ENCODE results near the gene CHD2. TPM values are rescaled to one million over a fixed set of nuclear protein-coding genes. Genes with fewer than 3 reads are reported as not detected.

CHD2 gene
- total RNA-seq, 1 experiment from 2014 or later = 82.6 TPM

DNA sequence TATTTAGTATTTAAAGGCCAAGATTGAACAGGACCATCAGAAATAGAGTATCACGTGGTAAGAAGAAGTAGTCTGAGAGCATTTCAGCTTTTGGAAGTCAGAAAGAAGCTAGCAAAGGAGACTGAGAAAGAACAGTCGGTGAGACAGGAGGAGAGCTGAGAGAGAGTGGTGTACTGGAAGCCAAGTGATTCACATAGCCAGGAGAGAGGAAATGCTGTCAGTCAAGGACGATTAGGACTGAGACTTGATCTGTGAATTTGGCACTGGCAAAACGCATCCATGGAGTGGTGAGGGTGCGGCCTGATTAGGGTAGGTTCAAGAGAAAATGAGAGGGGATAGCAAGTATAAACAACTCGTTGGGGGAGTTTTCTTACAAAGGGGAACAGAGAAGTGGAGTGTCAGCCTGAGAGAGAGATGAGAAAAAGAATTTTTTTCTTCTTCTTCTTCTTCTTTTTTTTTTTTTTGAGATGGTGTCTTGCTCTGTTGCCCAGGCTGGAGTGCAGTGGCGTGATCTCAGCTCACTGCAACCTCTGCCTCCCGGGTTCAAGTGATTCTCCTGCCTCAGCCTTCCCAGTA lies 44.9 kb downstream of the CHD2 start:
- no peak overlapping the region for H3K27ac ChIP-seq
- no peaks in the 10 kb centered on the region for H3K27me3 ChIP-seq
- no peaks in the 10 kb centered on the region for H3K4me1 ChIP-seq
- H3K9me3 ChIP-seq (replicated peaks) = peaks cover 29% of the 10 kb centered on the region
- DNase-seq = no peak
- H3K36me3 ChIP-seq = peaks cover 95% of the 10 kb centered on the region
- no peak overlapping the region for H3K4me3 ChIP-seq

DNA sequence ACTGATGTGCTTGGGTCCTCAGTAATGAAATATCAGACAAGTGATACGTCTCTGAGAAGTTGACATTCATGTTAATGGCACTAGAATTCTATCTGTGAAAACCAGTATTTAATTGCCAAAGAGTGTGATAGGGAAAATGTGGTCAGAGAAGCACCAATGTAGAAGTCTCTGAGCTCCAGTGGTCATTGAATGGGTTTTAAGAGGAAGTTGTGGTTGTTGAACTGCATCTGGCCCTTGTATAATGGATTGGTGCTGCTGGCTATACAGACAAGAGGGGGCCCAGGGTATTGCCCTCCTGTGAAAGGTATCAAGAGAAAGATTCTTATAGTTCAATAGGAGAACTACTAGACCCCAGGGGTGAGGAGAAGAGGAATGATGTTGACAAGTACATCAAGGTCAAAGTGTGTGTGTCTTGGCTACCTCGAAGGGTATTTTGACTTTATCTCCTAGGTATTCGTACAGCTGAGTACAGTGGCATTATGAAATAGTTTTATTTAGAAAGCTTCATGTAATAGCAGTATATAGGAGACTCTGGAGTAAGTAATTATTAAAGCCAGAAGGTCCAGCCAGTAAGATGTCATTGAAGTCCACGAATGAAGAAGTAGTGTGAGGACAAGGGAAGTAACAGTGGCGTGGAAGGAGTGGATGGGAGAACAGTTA lies 47.1 kb downstream of the CHD2 start:
- H3K27ac ChIP-seq = no peak overlapping the region
- H3K36me3 ChIP-seq = peaks cover 98% of the 10 kb centered on the region
- DNase-seq = no peak
- no peaks in the 10 kb centered on the region for H3K27me3 ChIP-seq
- peaks cover 33% of the 10 kb centered on the region for H3K9me3 ChIP-seq (replicated peaks)
- no peak overlapping the region for H3K4me3 ChIP-seq
- H3K4me1 ChIP-seq = peaks cover 5% of the 10 kb centered on the region

DNA sequence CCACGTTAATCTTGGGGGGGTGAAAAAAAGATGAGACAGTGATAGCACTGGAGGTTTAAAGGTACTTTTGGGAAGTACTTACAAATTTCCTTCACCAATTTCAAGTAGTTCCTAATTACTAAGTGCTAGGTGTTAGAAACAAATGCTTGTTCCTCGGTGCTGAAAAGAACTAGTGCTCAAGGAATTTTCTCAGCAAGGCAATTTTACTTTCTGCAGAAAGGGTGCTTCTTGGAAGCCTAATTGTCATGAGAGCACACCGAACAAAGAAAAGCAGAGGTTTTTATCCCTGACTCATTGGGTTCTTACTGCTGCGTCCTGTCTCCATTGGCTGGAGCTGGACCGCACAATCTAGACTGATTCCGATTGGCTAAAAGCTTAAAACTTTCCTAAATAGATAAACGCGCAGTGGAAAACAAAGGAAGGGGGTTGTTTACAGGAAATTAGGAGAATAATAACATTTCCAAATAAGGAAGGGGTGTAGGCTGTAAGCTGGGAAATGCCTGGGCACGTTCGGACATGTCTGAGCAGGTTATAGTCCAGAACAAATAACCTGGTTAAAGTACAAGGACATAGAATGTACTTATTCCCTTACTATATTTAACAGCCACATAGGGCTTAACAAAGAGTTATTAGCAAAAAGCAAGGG lies 49.6 kb downstream of the CHD2 start:
- no peak overlapping the region for H3K4me3 ChIP-seq
- H3K9me3 ChIP-seq (replicated peaks) = peaks cover 33% of the 10 kb centered on the region
- H3K4me1 ChIP-seq = peaks cover 5% of the 10 kb centered on the region
- H3K27me3 ChIP-seq = no peaks in the 10 kb centered on the region
- DNase-seq = no peak
- H3K27ac ChIP-seq = no peak overlapping the region
- H3K36me3 ChIP-seq = peaks cover 96% of the 10 kb centered on the region

DNA sequence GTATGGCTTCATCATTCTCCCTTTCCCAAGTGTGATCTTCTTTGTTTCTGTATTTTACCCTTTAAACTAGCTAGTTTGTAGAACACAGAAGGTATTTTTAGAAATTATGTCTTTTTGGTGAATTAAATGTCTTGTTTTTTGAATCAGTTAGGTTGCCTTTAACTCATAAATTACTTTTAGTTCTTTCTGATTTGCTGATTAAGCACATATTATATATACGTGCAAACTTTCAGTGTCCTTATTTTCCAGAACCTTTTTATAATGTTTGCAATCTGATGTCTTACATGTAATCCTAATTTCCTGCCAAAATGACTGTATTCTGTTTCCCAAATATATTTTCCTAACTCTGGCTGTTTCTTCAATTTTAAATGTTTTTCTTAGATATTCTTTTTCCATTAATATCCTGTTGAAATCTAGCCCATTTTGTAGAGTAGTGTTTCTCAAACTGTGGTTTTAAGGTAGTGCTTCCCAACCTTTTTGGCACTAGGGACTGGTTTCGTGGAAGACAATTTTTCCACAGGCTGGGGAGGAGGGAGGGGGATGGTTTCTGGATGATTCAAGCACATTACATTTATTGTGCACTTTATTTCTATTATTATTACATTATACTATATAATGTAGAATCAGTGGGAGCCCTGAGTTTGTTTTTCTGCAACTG lies 51.8 kb downstream of the CHD2 start:
- Histone ChIP-seq H3K4me1 (peaks cover 5% of the 10 kb centered on the region), H3K36me3 (peaks cover 98% of the 10 kb centered on the region), H3K27me3 (no peaks in the 10 kb centered on the region), H3K27ac (no peak overlapping the region), H3K9me3 (replicated peaks) (peaks cover 28% of the 10 kb centered on the region), H3K4me3 (no peak overlapping the region)
- DNase-seq = no peak

DNA sequence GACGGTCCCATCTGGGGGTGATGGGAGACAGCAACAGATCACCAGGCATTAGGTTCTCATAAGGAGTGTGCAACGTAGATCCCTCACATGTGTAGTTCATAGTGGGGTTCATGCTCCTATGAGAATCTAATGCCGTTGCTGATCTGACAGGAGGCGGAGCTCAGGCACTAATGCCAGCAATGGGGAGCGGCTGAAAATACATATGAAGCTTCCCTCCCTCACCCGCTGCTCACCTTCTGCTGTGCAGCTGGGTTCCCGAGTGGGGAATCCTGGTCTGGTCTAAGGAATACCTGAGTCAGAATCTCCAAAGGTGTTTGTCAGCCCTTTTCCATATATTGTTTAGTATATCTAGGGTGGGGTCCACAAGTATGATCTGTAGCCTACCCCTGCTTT lies 52.3 kb downstream of the CHD2 start:
- peaks cover 23% of the 10 kb centered on the region for H3K9me3 ChIP-seq (replicated peaks)
- H3K4me3 ChIP-seq = no peak overlapping the region
- H3K27me3 ChIP-seq = no peaks in the 10 kb centered on the region
- no peak overlapping the region for H3K27ac ChIP-seq
- peaks cover 98% of the 10 kb centered on the region for H3K36me3 ChIP-seq
- H3K4me1 ChIP-seq = peaks cover 5% of the 10 kb centered on the region
- no peak for DNase-seq

DNA sequence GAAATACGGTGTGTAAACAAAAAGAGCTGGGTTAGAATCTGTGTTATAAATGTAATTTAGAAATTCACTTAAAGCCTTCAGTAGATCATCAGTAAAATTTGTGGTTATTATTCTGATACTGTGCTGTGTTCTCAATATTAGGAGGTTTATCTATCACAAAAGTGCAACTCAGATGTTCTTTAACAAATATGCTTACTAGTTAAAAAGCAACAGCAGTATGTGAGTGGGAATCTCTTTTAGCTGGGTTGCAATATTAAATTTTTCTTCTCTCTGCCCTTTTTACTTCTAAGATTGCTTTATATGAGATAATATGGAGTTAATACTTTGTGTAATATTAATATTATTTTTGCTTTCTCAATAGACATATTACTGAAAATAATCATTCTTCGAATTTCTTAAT lies 53.4 kb downstream of the CHD2 start:
- no peak for DNase-seq
- Histone ChIP-seq H3K9me3 (replicated peaks) (peaks cover 16% of the 10 kb centered on the region), H3K4me3 (no peak overlapping the region), H3K36me3 (peaks cover 98% of the 10 kb centered on the region), H3K4me1 (peaks cover 5% of the 10 kb centered on the region), H3K27me3 (no peaks in the 10 kb centered on the region), H3K27ac (no peak overlapping the region)

DNA sequence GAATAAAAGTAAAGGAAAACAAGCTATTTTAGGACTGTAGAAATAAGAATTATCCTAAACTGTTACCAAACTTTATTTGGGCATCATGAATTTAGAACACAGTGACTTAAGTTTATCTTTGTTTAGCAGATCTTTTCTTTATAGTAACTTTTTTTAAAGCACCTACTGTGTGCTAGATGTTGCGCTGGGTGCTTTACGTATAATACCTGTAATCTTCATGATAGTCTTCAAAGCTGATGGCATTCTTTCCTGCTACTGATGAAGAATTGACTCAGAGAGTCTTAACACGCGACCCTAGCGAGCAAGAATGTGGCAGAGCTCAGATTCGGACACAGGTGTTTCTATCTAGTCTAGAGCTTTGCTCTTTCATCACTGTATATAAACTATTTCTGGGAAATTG lies 53.9 kb downstream of the CHD2 start:
- Histone ChIP-seq H3K27ac (no peak overlapping the region), H3K36me3 (peaks cover 98% of the 10 kb centered on the region), H3K9me3 (replicated peaks) (peaks cover 13% of the 10 kb centered on the region), H3K4me1 (peaks cover 5% of the 10 kb centered on the region), H3K27me3 (no peaks in the 10 kb centered on the region), H3K4me3 (no peak overlapping the region)
- no peak for DNase-seq

DNA sequence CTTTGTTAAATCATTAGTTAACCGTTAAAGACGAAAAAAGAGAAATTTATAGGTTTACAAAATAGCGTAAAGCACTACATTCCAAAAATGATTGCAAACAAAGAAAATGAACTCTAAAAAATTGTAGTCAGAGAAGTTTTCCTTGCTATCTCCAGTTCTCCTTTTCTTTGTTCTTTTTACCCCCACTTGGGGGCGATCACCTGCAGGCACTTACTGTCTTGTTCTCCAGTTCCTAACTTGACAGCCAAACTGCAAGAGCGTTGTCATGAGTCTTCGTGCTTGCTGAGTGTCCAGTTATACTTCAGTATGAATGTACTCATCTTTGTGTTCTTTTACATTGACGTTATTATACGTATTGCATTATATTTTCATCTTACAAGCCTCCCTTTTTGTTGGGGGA lies 54.5 kb downstream of the CHD2 start:
- H3K9me3 ChIP-seq (replicated peaks) = peaks cover 8% of the 10 kb centered on the region
- H3K4me3 ChIP-seq = no peak overlapping the region
- peaks cover 5% of the 10 kb centered on the region for H3K4me1 ChIP-seq
- peaks cover 98% of the 10 kb centered on the region for H3K36me3 ChIP-seq
- H3K27ac ChIP-seq = no peak overlapping the region
- peak; percentile 33 to 64 for DNase-seq
- no peaks in the 10 kb centered on the region for H3K27me3 ChIP-seq

DNA sequence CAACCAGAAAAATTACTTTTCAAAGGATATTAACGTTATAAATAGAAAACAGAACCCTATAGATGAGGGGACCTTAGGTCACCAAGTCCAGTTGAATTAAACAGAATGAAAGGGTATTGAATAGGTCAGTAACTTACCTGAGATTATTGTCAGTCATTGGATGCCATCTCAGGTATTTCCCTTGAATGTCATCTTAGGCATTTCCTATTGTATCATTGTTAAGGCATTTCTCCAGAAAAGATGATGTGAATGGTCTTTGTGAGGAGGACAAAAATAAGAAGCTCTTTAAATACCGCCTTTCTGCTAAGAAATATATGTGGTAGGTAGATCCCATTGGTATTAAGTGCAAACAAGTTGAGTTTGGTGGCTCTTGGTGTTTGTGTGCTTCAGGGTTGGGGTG lies 55.6 kb downstream of the CHD2 start:
- Histone ChIP-seq H3K9me3 (replicated peaks) (no peaks in the 10 kb centered on the region), H3K27me3 (no peaks in the 10 kb centered on the region), H3K4me3 (no peak overlapping the region), H3K36me3 (peaks cover 96% of the 10 kb centered on the region), H3K4me1 (peaks cover 5% of the 10 kb centered on the region), H3K27ac (no peak overlapping the region)
- no peak for DNase-seq

DNA sequence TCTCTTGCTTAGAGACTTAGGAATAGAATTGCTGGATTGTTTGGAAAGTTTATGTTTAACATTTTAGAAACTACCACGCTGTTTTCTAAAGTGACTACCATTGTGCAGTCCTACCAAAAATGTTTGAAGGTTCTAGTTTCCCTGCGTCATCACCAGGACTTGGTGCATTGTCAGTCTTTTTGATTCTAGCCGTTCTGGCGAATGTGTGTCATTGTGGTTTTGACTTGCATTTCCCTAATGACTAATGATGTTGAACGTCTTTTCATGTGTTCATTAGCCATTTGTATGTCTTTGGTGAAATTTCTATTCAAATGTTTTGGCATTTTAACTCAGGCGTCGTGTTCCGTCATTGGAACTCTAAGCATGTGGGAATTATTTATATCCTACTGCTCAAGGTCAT lies 58.0 kb downstream of the CHD2 start:
- Histone ChIP-seq H3K27ac (no peak overlapping the region), H3K4me1 (no peaks in the 10 kb centered on the region), H3K4me3 (no peak overlapping the region), H3K27me3 (no peaks in the 10 kb centered on the region), H3K9me3 (replicated peaks) (0 out of 2 replicates have a peak, but pooled peaks cover 2% of the 10 kb centered on the region), H3K36me3 (peaks cover 97% of the 10 kb centered on the region)
- DNase-seq = no peak

DNA sequence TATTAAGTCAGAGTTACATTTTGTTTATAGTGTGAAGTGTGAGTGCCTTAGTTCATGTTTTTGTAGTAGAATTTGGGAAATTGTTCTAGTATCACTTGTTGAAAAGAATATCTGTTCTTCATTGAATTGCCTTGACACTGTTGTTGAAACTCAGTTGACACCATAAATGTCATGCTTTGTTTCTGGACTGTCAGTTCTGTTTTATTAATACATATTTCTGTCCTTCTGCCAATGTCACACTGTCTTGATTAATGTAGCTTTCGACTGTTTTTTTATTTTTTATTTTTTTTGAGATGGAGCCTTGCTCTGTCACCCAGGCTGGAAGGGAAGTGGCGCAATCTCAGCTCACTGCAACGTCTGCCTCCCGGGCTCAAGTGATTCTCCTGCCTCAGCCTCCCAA lies 59.1 kb downstream of the CHD2 start:
- Histone ChIP-seq H3K4me3 (no peak overlapping the region), H3K27ac (no peak overlapping the region), H3K27me3 (no peaks in the 10 kb centered on the region), H3K36me3 (peaks cover 97% of the 10 kb centered on the region), H3K4me1 (no peaks in the 10 kb centered on the region), H3K9me3 (replicated peaks) (0 out of 2 replicates have a peak, but pooled peaks cover 2% of the 10 kb centered on the region)
- no peak for DNase-seq

DNA sequence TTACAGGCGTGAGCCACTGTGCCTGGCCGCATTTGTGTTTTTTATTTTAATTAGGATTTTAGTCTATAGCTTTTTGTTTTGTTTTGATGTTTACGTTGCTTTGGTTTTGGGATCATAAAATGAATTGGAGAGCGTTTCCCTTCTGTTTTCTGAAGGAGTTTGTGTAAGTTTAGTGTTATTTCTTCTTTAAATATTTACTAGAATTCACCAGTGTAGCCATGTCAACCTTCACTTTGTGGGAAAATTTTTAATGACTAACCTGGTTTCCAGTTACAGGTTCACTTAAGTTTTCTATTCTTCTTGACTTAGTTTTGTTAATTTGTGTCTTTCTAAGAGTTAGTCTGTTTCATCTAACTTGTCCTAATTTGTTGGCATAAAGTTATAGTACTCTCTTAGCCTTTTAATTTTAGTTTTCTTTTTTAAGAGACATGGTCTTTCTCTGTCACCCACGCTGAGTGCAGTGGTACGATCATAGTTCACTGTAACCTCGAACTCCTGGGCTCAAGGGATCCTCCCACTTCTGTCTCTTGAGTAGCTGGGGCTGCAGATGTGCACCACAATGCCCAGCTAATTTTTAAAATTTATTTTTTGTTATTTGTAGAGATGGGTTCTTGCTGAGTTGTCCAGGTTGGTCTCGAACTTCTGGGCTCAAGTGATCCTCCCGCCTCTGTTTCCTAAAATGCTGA lies 61.0 kb downstream of the CHD2 start:
- peaks cover 5% of the 10 kb centered on the region; the same call in 1 of the 2 replicates for H3K9me3 ChIP-seq (replicated peaks)
- H3K4me1 ChIP-seq = no peaks in the 10 kb centered on the region
- H3K27ac ChIP-seq = no peak overlapping the region
- no peak overlapping the region for H3K4me3 ChIP-seq
- H3K27me3 ChIP-seq = no peaks in the 10 kb centered on the region
- DNase-seq = no peak
- peaks cover 95% of the 10 kb centered on the region for H3K36me3 ChIP-seq

DNA sequence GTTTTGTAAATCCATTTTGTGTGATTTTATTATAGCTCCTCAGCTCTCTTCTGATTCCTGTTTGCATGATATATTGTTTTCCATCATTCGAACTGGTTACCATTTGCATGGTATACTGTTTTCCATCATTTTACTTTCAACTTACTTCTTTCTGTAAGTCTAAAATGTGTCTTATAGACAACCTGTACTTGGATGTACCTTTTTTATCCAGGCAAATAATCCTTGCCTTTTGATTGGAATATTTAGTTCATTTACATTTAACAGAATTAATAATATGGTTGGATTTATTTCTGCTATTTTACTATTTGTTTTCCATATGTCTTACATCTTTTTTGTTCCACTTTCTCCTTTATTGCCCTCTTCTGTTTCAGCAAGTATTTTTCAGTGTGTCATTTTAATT lies 62.8 kb downstream of the CHD2 start:
- DNase-seq = no peak
- Histone ChIP-seq H3K4me3 (no peak overlapping the region), H3K27me3 (no peaks in the 10 kb centered on the region), H3K36me3 (peaks cover 95% of the 10 kb centered on the region), H3K27ac (no peak overlapping the region), H3K4me1 (no peaks in the 10 kb centered on the region), H3K9me3 (replicated peaks) (peaks cover 5% of the 10 kb centered on the region; the same call in 1 of the 2 replicates)

DNA sequence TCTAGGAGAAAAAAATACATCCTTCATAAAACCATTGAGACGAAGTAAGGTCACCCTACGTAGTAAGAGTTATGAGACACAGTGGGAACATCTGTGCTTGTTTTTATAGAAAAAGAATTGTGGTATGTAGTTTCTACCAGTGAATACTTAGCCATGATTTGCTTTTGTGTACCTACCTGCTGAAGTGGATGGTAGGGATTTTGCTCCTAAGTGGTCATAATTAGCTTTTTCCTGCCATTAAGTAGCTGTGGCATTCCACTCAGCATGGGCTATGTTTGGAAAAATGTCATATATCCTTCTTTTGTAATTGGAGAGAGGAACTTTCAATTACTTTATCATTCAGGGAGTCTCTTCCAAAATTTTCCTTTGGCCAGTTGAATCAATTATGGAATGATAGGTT lies 63.7 kb downstream of the CHD2 start:
- H3K27me3 ChIP-seq = no peaks in the 10 kb centered on the region
- peaks cover 5% of the 10 kb centered on the region; the same call in 1 of the 2 replicates for H3K9me3 ChIP-seq (replicated peaks)
- peaks cover 95% of the 10 kb centered on the region for H3K36me3 ChIP-seq
- no peak overlapping the region for H3K4me3 ChIP-seq
- H3K4me1 ChIP-seq = no peaks in the 10 kb centered on the region
- H3K27ac ChIP-seq = no peak overlapping the region
- no peak for DNase-seq

All from SJCRH30 (cell line).